Spleen (tissue), 7 donors: ENCODE results near the gene SYNGR2.

Source experiments
- POLR2A ChIP-seq, 3 donors: fragments of 450-650 bp; IDR thresholded peaks; one replicate each; pipeline ENCODE4 v1.5.1; 2017; ENCODE audit warnings: antibody characterized with exemption in 3 of 3, mild to moderate bottlenecking in 1 of 3
- POLR2AphosphoS5 ChIP-seq, 3 donors: sonication (generic); formaldehyde crosslinking; IDR thresholded peaks; one replicate each; pipeline ENCODE4 v1.5.1; 2017; ENCODE audit warnings: antibody characterized with exemption in 3 of 3
- TF ChIP-seq, protein P1 (sequence below), 11 experiments: fragments of 200-600 bp in 7 of 11; fragments of 450-650 bp in 4 of 11; sonication (generic) in 4 of 11; IDR thresholded peaks in 8 of 11; conservative IDR thresholded peaks in 3 of 11; 1 replicate in 7 of 11; 2 replicates in 4 of 11; pipeline versions ENCODE4 v1.4.0 to v1.8.0; 2016 to 2021; ENCODE audit warnings: antibody characterized with exemption in 11 of 11, inconsistent platforms in 4 of 11, mild to moderate bottlenecking in 1 of 11
- donor health status: DM: no; HTN: no; CAD: no; lungs with moderate emphysema.
- donor health status: DM: no; HTN: no; CAD: no.
- donor health status: DM: no; HTN: no; CAD: no.

- TF ChIP-seq POLR2A (IDR thresholded peaks at IDR 0.05) (no peak), POLR2AphosphoS5 (IDR thresholded peaks at IDR 0.05) (no peak)
- TF ChIP-seq, protein P1, sequence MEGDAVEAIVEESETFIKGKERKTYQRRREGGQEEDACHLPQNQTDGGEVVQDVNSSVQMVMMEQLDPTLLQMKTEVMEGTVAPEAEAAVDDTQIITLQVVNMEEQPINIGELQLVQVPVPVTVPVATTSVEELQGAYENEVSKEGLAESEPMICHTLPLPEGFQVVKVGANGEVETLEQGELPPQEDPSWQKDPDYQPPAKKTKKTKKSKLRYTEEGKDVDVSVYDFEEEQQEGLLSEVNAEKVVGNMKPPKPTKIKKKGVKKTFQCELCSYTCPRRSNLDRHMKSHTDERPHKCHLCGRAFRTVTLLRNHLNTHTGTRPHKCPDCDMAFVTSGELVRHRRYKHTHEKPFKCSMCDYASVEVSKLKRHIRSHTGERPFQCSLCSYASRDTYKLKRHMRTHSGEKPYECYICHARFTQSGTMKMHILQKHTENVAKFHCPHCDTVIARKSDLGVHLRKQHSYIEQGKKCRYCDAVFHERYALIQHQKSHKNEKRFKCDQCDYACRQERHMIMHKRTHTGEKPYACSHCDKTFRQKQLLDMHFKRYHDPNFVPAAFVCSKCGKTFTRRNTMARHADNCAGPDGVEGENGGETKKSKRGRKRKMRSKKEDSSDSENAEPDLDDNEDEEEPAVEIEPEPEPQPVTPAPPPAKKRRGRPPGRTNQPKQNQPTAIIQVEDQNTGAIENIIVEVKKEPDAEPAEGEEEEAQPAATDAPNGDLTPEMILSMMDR (IDR thresholded peaks at IDR 0.05 in 8 of 11, conservative IDR thresholded peaks at IDR 0.05 in 3 of 11): no peak
Observed at GRCh38 chr17:78146471-78146869, 21.9 kb upstream of the SYNGR2 start.
